Activated CD8-positive, alpha-beta memory T cell treated with anti-CD3 and anti-CD28 coated beads, Interleukin-2, amount 50 U/mL, for 24 hours (primary cell): ENCODE data around the gene PTTG1IP.
A peak's percentile ranks its signal among the peaks of the same experiment; 100 is the strongest.
"Not testable (repeated sequence)": the region's sequence is repeated elsewhere in the genome, so short reads cannot be mapped to it uniquely, and the experiment has no call there.

Experiments used
- DNase-seq: peaks from one replicate; pipeline ENCODE4 v3.0.0-alpha.2; 2020; ENCODE audit errors: extremely low read depth

The PTTG1IP gene, protein sequence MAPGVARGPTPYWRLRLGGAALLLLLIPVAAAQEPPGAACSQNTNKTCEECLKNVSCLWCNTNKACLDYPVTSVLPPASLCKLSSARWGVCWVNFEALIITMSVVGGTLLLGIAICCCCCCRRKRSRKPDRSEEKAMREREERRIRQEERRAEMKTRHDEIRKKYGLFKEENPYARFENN

DNA sequence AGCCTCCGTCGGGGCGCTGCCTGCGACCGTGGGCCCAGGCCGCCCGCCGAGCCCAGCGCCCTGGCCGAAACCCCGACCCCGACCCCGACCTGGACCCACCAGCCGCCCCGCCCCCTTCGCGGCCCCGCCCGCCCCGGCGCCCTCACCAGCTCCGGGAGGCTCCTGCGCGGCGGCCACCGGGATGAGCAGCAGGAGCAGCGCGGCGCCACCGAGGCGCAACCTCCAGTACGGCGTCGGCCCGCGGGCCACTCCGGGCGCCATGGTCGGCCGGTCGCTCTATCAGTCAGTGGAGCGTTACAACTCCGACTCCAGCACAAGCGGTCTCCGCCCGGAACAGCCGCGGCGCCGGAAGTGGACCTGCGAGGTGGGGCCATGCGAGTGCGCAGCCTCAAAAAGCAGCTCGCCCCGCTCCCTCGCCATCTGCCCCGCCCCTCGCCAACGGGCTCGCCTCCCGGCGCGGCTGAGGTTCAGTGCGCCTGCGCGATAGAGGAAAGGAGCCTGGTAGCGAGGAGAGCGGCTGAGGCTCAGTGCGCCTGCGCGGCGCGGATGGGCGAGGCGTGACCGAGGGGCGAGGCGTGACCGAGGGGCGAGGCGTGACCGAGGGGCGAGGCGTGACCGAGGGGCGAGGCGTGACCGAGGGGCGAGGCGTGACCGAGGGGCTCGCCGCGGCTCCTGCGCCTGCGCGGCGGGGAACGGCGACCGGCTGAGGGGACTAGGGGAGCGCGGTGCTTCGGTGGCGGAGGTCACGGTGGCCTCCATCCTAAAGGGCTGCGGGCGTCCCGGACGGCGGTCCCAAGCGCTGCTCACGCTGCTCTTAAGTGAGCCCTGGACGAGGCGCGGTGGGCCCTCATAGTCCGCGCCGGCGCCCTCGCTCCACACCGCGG is at the start of gene PTTG1IP:
PTTG1IP (minus strand) TSS at position 335 of the 884 bp plus-strand sequence; CDS start at position 261, 74 bp downstream.
- DNase-seq, result peak; percentile 98

- no peak for DNase-seq
These were observed 48.4 kb upstream of the PTTG1IP start for GRCh38 chr21:44921928-44922327.

GRCh38 chr21:44920694-44921604 is 47.5 kb upstream of the PTTG1IP start, which contains the start of gene ITGB2:
Gene ITGB2 (minus strand): TSS chr21:44920899. CDS start chr21:44910782, 10,117 bp downstream.
- DNase-seq, result no peak

DNA sequence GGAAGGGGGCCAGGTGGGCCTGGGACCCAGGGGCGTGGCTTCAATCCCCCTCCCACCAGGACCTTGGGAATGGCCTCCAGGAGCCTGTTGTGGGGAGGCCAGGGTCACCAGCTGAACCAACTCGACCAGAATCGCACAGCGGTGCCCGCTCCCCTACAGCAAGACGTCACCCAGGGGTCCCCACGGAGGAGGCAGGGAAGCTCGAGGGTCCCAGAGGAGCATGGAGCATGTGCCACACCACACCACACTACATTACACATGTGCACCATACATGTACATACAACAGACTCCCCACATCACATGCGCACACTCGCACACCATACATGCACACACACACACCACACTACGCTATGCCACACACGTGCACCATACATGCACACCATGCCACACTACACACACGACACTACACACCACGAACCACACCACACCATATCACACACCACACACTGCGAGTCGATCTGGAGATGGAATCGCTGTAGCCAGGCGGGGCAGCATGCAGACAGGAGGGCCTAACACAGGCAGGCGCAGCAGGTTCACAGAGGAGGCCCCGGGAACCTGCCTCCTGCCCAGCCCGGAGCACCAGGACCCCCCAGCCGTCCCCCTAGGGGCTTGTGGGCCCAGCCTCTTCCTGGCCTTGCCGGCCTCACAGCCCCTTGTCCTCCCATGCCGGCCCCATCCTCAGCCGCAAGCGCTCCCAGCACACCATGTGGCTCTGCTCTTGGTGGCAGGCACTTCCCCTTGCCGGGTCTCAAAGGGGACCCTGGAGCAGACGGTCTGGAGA is 46.6 kb upstream of the PTTG1IP start:
- no peak for DNase-seq

DNA sequence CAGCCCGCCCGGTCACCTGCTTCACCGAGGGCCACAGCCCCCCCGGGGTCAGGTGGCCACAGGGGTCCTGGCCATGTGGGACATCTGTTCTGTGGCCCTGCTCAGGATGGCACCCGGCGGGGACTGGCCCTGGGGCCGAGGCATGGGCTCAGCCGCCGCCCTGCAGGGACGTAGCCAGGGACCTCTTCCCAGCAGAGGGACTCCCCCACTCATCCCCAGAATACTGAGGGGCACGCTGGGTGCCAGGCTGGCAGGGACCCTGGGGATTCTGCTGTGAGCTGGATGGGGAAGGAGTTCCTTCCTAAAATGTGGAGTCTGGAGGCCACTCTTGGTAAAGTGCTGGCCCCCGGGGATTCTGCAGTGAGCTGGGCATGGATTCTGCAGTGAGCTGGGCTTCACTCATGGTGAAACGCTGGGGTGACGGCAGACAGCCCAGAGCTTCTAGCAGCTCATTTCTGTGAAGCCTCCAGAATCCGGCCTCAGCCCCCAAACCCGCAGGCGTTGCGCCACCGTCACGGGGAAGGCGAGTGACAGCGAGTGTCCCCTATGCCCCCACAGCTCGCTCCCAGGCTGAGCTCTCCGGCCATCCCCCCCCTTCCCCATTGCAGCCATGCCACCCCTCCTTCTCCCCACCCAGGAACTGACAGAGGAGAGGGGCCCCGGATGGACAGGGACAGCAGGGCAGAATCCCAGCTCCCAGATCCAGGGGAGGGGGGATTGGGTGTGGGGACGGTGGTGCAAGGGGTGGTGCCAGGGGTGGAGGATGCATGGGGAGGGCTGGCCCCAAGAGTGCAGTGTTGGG is 45.8 kb upstream of the PTTG1IP start:
- DNase-seq, result no peak

DNA sequence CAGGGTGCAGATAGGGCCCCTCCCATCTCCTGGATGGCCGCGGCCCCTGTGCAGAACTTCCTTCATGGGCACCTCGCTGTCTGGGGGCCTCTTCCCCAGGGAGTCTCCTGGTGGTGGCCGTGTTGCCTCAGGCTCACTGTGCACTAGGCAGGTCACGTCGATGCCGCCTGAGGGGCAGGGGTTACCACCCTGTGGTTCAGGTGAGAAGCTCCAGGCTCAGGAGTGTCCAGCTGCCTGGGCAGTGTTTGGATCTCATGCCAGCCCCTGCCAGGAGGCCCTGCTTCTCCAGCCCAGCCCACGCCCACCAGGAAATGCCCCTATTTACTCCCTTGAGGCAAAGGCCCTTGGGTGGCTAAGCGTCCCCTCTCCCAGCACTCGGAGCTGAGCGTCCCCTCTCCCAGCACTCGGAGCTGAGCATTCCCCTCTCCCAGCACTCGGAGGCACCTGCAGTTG is 45.1 kb upstream of the PTTG1IP start:
- no peak for DNase-seq

DNA sequence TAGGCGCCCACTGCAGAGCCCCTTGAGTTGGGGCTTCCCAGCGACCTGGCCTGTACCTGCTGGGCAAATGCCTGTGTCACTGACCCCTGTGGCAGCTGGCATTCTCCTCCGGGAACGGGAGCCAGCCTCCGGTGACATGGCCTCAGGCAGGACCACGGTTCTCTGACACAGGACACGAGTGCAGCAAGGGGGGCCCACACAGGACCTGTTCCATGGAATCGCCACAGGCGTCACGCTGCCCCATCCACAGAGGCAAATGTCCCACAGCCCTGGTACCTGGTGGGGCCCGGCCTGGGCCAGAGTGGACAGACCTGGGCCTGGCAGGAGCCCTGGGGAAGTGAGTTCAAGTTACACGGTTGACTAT is 44.6 kb upstream of the PTTG1IP start:
- DNase-seq, result no peak

GRCh38 chr21:44917446-44918106 is 44.1 kb upstream of the PTTG1IP start:
- DNase-seq, result no peak

DNA sequence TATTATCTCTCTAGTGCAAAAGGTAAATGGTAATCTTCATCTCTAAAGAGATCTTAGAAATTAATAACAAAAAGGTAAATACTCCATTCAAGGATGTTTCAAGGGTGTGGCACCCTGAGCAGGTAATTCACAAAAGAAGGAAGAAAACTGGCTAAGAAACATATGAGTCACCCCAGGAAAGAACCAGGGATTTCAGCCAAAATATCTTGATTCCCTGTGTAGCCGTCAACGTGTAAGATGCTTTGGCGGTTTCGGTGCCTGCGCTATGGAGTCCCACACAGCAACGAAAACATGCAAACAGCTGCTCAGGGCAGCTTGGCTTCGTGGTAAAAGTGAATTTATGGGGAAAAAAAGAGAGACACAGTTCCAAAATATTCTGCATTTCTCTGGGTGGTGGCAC is 43.5 kb upstream of the PTTG1IP start:
- no peak for DNase-seq

GRCh38 chr21:44914176-44914874 is 40.8 kb upstream of the PTTG1IP start:
- DNase-seq, result no peak

- no peak for DNase-seq
These were observed 40.1 kb upstream of the PTTG1IP start for GRCh38 chr21:44913425-44914175.

DNA sequence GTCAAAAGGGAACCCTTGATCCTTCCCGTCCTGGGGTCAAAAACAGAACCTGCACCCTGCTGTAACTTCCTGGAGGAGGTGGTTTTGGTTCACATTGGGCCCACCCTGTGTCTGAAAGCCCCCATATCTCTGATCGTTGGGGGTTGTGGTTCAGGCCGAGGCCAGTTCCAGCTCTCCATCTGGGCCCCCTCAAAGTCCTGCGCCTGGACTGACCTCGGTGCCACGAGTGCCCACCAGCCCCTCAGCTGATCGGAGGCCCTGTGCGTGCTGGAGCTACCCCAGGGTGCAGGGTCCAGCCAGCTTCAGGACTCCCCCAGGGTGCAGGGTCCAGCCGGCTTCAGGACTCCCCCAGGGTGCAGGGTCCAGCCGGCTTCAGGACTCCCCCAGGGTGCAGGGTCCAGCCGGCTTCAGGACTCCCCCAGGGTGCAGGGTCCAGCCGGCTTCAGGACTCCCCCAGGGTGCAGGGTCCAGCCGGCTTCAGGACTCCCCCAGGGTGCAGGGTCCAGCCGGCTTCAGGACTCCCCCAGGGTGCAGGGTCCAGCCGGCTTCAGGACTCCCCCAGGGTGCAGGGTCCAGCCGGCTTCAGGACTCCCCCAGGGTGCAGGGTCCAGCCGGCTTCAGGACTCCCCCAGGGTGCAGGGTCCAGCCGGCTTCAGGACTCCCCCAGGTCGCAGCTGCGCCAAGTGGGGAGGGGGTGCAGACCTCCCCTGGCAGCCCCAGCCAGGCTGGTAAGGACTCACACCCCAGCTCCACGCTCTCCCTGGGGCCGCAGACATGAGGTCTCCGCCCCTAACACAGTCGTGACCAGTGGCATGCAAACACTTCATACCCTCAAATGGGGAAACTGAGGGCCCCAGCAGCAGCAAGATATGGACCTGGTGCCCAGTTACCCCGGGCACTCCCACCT is 39.3 kb upstream of the PTTG1IP start:
- not testable (repeated sequence) for DNase-seq

DNA sequence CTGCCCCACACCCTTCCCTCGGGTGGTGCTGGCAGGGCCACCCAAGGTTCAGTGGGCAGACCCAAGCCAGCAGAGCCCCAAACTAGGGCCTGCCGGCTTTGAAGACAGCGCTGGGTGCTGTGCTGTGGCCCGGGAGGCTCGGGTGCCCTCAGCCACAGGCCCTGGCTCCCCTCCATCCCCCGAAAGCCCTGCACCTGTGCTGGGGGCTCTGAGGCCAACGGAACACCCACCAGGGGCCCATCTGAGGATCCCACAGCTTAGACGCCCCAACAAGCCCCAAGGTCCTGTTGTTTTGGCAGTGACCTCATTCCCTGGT is 38.6 kb upstream of the PTTG1IP start:
- DNase-seq, result no peak

- no peak for DNase-seq
These were observed 38.1 kb upstream of the PTTG1IP start for GRCh38 chr21:44911384-44912157.

DNA sequence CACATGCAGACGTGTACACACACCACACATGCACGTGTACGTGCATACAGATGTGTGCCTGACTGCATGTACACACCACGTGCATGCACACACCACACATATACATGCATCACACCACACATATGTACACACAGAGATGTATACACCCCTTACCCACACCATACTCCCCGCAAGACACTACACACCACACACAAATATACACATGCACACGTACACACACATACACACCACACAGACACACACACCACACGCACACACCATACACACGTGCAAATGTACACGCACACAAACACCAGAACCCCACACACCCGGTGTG is 37.5 kb upstream of the PTTG1IP start:
- DNase-seq, result no peak

DNA sequence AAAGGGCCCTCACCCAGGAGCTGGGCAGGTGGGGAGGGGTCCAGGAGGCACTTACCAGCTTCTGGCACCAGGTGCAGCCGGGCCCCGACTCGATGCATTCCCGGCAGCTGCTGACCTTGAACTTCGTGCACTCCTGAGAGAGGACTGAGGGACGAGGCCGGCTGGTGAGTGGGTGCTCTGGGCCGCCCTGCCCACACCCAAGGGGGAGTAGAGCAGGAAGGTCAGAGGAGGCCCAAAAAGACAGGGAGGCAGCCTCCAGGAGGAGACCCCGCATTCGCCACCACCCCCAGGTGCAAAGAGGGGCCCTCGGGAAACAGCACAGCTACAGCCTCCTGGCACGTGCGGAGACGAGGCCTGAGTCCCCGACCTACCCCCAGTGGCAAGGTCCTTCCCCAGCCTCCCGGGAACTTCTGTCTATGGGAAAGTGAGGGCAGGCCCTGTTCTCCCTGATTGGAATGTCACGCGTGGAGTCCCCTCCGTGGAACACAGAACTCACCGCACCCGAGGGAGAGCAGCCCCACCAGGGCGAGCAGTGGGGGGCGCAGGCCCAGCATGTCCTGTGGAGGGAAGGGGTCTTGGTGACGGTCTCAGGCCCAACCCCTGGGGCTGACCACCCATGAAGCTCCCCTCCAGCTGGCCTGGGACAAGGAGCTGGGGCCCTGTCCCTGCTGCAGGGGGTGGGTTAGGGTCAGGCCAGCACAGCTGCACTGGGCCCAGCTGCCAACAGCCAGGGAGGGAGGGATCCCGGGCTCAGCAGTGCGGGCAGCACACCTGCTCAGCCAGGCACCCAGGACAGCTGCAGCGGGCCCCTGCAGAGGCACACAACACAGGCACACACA is 37.0 kb upstream of the PTTG1IP start:
- no peak for DNase-seq
